ENCODE measurements around the gene BARHL1.

- TF ChIP-seq CTCF (IDR thresholded peaks at IDR 0.05): no peak
- TF ChIP-seq EP300 (IDR thresholded peaks at IDR 0.05): no peak
- TF ChIP-seq POLR2A (IDR thresholded peaks at IDR 0.05): no peak
These were observed 35.4 kb upstream of the BARHL1 start for GRCh38 chr9:132547052-132547431.

Data from stomach (tissue), 4 donors.